CD4-positive, alpha-beta T cell treated with Interleukin-10 for 1 hour (primary cell): ENCODE measurements around the gene PAM16.

ENCODE experiments used
- DNase-seq: peaks from one replicate; pipeline ENCODE4 v3.0.0-alpha.2; 2020

Gene PAM16

GRCh38 chr16:4293181-4293716, 57.9 kb downstream of the PAM16 start:
- no peak for DNase-seq

DNA sequence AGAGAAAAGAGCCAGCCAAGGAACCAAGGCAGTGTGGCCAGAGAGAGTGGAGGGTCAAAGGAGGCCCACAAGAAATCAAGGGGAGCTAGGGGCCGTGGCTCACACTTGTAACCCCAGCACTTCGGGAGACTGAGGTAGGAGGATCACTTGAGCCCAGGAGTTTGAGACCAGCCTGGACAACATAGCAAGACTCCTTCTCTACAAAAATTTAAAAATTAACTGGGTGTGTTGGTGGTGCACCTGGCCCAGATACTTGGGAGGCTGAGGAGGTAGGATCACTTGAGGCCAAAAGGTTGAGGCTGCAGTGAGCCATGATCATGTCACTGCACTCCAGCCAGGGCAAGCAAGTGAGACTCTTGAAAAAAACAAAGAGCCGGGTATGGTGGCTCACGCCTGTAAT, 59.4 kb downstream of the PAM16 start:
- DNase-seq, result no peak
